HG03103 (cell line): ENCODE data around the gene MIOS.
A peak's percentile ranks its signal among the peaks of the same experiment; 100 is the strongest.

Source experiments
- ATAC-seq: cut with Tn5 transposase; IDR thresholded peaks from one replicate; pipeline ENCODE4 v1.9.1; 2021; ENCODE audit warnings: low read depth; ENCODE audit not compliant: unreplicated experiment

The MIOS gene

DNA sequence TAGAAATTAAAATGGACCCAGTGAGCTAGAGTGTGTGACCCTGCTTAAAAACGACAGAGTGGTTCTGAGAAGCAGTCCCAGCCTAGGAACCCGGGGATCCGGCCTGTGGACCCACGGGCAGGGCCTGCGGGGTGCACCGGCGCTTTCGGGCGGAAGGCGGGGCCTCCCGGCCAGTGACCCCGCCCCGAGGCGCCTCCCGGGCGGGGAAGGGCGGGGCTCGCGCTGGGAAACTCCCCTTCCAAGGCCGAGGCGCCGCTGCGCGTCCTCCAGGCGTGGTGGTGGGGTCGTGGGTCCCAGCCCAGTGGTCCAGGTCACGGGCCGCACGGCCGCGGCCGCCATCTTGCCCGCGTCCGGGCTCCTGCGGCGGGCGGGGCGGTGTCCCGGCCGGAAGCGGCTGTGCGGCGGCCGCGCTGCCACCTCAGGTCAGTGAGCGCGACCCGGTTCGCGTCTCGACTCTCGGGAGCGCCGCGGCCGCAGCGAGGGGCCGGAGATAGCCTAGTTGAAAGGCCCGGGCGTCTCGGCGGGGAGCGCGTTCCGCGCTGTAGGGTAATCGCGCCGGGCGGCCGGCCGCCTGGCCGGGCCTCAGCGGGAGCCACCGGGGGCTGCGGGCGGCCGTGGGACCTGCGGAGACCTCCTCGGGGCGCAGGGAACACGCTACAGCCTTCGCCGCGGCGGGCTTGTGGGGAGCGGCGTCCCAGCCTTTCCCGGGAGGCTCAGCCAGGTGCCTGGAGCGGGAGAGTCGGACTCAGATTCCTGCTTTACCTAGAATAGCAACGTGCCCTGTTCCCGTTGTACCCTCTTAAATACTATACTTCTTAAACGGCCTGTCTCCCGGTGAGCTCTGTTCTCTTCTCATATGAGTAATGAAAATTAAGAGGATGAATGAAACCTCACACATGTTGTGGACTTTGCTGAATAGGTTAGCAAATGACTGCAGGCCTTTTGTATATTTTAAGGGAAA, at the start of gene MIOS:
Gene MIOS (plus strand): TSS at position 234 of the 961 bp plus-strand sequence. CDS start 5,592 bp downstream, outside the sequence.
- peak; percentile 66 for ATAC-seq

DNA sequence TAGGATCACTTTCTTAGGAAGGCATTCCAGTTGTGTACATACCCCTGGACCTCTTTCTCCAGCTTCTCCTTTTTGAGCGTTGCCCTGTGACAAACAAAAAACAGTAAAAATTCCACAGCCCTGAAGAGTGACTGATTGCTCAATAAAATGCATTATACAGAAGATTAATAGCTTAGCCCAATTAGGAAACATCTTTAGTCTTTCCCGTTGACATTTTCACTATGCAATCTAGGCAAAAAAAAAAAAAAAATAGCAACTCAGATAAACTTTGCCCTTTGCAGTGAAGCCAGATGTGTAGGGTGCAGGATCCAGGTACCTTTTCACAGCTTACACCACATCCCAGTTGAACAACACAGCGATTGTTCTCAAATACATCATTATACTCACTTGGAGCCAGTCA, 48.9 kb upstream of the MIOS start:
- no peak for ATAC-seq

DNA sequence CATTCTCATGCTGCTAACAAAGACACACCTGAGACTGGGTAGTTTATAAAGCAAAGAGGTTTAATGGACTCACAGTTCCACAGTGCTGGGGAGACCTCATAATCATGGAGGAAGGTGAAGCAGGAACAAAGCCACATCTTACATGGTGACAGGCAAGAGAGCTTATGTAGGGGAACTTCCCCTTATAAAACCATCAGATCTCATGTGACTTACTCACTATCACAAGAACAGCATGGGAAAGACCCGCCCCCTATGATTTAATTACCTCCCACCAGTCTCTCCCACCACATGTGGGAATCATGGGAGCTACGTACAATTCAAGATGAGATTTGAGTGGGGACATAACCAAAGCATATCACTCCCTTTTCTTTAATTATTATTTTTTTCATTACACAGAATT, 47.6 kb upstream of the MIOS start:
- ATAC-seq: no peak

DNA sequence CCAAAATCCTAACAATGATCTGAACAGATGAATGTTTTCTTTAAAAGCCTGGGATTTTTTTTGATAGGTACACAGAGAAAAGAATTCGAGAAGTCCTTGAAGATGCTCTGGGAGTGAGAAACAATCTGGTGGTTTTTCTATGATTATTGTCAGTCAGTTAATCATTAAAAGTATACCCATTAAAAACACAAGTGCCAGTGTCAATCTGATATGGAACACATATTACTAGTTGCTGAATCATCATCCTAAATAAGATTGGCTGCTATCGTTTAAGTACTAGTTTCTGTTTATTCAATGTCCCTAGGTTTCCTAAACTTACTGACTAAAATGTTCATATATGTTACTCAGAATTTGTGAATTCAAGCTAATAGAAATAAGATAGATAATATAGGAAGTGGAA, 47.2 kb upstream of the MIOS start:
- ATAC-seq: no peak

DNA sequence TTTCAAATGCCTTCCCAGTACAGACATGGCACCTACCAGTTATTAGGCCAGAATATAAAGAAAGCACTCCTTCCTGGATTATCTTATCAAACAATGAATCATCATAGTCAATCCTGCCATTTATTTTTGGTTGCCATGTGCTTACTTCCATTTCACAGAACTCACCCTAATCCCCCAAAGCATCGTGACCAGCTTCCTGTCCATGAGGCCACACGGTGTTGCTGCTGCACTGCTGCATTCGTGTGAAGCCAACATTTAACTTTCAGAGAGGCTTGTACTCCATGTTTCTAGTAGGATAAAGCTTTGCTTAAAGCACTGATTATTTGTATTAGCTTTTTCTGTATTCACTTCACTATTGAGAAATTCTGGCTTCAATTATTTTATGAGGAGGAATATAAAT, 45.4 kb upstream of the MIOS start:
- ATAC-seq: no peak

DNA sequence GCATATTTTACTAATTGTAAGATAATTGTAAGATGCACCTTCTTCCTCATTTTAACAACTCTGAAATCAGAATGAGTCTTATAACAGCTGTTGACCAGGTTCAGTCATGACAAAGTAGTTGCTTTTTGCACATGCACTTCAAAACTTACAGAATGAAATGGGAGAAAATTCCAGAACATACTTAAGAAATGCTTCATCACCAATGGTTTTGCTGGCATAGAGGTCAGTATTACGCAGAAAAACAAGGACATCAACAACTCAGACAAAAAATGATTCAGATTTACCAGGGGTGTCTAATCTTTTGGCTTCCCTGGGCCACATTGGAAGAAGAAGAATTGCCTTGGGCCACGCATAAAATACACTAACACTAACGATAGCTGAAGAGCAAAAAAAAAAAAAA, 44.3 kb upstream of the MIOS start:
- no peak for ATAC-seq

DNA sequence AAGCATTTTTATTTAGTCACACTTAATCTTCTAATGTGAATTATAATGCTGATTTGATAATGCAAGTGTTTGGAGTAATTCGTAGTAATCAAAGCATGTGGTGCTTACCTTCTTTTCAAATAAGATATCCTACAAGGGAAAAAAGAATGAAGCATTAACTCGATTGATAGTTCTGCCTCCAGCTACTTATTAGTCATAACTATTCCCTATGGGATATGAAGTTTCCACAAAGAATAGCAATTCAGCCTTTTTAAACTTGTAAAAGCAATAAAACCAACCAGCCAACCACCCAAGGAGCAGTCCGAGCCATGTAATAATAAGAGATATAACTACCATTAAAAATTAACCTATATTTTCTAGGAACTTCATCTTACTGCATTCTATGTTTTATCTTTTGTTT, 42.6 kb upstream of the MIOS start:
- no peak for ATAC-seq

DNA sequence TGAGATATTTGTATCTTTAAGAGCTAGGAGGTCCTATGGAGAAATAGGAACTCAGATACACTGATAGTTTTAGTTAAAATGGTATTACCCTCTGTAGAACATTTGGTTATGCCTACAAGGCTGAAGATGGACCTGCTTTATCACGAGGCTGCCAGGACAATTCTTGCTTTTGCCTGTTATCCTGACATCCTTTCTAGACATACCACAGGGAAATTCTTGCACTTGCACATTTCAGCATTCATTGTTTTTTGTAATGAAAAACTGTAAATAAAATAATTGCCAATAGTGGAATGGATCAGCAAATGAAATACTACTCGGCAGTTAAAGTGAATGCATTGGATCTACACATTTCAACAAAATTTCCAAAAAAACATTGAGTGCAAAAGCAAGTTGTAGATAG, 40.7 kb upstream of the MIOS start:
- ATAC-seq: no peak

DNA sequence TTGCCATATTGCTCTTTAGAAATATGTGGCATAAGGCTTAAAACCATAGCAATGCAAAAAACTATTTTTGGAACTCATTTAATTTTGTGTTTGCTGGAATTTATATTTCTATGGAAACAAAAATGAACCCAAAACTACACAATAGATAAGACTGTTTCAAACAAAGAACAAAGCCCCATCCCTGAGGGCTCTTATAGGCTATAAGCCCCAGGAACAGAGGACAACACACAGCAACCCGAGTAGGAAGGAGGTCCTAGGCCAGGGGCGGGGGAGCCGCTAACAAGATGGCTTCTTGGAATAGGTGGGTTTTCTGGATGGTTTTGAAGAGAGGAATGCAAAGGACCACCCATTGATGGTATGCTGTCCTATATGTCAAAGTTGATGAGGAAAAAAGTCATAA, 39.6 kb upstream of the MIOS start:
- no peak for ATAC-seq

DNA sequence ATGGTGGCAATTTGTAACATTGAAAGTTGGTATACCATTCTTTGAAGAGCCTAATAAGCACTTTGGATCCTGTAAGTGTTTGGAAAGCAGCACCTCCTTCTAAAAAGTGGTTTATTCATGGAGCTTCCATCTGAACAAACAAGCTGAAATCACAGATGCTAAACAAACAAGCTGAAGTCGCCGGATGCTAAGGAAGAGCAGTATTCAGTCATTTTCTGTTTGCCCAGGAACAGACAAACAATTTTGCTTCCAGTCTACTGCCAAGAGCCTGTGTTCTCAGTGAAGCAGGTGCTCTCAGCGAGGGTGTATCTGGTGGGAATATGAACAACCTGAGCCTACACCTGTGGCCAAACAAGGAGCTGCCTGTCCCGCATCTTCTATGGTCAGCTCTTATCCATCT, 37.4 kb upstream of the MIOS start:
- ATAC-seq: no peak

DNA sequence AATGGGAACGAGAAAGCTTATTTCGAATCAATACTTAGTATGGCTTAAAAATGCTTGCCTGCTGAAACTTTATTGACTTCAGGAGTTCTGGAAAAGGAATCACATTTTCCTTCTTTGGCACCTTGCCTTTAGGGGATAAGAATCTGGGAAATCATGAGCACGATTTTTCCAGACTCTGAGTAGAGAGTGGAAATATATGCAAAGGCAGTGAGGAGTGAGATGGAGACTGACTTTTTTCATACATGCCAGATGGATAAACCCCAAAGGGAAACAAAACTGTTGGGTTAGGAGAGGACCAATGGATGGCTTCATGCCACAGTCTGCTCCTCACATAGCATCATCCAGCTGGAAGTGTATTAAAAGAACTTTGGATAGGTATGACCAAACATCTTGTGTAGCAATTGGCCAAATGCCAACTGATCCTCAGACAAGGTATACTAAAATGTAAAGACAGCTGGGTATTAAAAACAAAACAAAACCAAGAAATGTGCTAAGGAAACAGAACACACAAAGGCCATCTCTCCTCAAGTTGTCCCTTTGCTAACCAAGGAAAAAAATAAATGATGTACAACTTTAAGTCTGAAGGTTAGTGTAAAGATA, 32.8 kb upstream of the MIOS start:
- ATAC-seq: no peak

DNA sequence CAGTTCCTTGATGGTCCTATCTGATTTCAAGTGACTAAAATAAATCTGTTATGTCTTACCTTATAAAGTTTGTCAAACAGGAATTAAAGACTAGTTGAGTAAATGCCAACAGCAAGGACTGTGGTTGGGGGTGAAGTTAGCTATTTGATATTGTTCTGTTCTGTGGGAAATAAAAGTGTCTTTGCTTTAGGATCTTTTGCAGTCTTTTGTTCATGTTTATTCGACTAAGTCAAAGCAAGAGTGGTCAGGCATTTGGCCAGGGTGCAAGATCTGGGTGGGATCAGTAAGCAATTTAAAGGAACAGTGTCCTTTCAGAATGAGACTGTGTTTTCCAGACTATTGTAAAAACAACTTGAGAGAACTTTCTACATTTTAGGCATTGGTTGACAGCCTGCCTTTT, 31.0 kb upstream of the MIOS start, which contains the start of gene COL28A1:
Gene COL28A1 (minus strand): TSS at position 183 of the 400 bp plus-strand sequence. CDS start 2,998 bp downstream, outside the sequence.
- ATAC-seq: no peak

DNA sequence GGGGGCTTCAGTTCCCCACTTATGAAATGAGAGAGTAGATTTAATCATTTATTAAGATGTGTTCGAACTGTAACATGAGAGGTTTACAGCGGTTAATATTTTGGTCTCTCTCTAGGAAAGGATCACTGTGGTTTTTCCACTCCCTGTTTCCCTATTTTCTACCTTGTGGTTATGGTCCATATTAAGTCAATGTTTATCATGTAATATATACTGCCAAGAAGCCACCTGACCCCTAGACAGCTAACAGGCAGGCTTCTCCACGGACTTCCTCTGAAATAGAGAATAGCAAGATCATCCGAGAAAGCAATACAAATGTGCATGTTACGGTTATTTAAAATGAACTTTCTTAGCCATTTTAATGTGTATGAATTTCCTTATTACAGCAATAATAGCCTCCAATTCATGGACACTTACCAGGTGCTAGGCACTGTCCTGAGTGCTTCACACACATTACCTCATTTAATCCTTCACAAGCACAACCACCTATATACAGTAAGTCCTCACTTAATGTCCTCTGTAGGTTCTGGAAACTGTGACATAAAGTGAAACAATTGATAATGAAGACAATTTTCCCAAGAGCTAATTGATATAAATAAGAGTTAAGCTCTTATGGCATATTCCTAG, 30.2 kb upstream of the MIOS start:
- no peak for ATAC-seq

DNA sequence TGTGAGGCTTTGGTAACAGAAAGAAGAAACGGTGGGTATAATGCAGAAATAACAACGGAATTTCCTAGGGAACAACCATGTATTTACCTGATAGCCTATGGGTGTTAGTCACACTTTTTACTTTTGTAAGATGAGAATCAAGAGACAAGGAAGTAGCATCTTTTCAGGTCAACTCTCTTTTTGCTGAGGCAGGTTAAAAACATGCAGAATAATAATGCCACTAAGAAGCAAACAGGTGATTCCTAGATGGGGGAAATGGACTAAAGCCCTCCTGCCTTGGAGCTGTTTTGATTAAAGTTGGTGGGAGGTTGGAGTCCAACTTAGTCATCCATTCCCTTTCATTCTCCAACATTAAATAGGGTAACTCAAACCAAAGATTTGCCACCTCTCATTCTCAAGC, 29.0 kb upstream of the MIOS start:
- no peak for ATAC-seq

DNA sequence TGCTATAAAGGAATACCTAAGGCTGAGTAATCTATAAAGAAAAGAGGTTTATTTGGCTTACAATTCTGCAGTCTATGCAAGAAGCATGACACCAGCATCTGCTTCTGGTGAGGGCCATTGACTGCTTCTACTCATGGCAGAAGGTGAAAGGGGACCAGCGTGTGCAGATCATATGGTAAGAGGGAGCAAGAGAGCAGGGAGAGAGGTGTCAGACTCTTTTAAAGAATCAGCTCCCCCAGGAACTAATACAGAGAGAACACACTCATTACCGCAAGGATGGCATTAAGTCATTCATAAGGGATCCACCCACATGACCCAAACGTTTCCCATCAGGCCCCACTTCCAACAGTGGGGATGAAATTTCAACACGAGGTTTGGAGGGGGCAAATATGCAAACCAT, 27.5 kb upstream of the MIOS start:
- ATAC-seq: no peak

DNA sequence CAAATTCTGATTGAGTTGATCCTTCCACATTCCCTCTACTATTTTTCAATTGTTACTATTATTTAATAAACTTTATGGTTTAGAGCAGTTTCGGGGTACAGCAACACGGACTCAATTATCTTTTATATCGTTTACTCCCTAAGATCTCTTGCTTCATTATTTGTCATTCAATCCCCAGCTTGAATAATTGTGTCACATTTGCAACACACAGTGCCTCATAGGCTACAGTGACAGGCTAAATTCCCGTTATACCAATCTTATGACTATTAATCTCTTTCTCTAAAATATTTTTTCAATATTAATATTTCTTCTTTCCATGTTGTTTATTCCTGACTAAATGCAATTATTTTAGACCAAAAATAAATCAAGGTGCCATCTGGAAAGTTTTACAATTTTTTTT, 27.0 kb upstream of the MIOS start:
- no peak for ATAC-seq

DNA sequence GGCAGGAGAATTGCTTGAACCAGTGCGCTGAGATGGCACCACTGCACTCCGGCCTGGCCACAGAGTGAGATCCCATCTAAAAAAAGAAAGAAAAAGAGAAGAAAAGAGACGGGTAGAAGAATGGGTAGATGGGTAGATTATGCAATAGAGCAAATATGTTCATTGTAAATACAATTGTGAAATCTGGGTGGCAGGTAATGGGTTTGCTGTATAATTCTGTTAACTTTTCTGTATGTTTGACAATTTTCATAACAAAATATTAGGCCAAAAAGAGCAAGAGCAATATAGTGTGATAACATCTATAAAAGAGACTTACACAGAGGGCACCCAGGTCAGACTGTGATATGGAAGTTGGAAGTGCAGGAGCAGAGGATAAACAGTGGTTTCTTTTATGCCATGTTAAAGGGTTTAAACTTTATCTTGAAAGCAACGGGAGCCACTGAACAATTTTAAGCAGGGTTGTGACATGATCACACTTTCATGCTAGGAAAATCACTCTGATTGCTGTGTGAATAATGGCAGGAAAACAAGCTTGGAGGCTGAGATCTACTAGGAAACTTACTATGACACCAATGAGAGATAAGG, 24.3 kb upstream of the MIOS start:
- ATAC-seq: no peak

DNA sequence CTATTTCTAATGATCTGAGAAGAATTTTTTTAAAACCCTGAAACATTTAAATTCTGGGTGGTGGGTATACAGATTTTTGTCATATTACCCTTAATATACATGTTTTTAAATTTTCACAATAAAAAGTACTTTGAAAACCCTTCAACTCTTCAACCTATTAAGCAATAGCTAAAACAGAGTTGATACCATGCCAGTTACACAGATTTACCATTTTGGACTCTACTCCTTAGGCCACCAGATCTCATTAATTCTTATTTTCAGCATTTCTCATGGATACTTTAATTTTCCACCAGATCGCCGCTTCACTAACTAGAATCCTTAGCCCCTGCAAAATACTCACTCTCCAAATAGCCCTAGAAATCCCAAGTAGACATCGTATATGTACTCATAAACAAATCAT, 18.3 kb upstream of the MIOS start:
- ATAC-seq: no peak

DNA sequence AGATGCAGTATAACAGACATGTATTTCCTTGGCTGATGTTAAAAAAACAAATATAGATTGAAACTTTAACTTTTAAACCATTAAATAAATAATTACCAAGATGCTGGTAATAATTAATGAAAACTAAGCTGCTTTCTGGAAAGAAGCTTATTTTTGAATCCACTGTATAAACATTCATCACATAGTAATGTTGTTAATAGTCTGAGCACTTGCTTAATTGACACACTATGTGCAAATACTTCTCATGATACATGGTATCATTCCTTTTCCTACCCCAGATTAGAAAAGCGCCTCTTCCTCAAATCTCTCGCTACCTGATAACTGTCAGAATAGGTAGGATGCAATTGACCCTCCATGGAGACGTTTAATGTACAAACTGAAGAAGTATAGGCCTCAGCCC, 16.0 kb upstream of the MIOS start:
- no peak for ATAC-seq

DNA sequence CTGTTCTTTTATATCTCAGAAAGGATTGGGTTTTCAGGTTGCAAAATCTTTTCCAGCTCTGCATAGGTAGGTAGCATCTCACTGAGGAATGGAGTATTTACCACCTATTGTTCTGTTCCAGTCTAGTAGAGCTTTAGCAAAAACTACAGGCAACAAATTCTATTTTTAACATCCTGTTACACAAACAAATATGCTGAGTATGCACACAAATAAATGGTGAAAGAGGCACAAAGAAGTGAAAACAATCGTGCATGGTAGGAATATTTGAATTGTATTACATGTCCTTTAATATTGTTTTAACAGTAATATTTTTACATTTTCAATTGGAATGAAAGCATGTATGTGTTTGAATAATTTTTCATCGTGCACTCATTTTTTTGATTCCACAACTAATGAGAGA, 14.5 kb upstream of the MIOS start:
- no peak for ATAC-seq

DNA sequence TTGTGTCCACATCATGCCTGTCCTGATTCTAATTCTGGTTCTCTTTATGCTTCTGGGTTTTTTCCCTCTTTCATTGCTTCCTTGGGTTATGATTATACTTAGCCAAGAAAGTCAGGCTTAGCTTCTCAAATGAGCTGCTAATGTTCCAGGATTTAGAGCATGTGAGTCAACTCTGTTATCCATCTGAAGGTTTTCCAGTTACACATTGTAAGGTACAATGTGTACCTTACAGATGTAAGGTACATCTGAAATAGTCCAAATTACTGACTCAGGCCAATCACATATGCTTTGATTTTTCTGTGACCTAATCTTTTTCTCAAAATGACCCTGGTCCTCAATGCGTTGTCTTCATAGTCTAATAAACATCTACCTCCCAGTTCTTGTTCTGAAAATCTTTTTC, 13.3 kb upstream of the MIOS start:
- ATAC-seq: no peak
